ENCODE data around the gene ITGA11.

ITGA11 gene

DNA sequence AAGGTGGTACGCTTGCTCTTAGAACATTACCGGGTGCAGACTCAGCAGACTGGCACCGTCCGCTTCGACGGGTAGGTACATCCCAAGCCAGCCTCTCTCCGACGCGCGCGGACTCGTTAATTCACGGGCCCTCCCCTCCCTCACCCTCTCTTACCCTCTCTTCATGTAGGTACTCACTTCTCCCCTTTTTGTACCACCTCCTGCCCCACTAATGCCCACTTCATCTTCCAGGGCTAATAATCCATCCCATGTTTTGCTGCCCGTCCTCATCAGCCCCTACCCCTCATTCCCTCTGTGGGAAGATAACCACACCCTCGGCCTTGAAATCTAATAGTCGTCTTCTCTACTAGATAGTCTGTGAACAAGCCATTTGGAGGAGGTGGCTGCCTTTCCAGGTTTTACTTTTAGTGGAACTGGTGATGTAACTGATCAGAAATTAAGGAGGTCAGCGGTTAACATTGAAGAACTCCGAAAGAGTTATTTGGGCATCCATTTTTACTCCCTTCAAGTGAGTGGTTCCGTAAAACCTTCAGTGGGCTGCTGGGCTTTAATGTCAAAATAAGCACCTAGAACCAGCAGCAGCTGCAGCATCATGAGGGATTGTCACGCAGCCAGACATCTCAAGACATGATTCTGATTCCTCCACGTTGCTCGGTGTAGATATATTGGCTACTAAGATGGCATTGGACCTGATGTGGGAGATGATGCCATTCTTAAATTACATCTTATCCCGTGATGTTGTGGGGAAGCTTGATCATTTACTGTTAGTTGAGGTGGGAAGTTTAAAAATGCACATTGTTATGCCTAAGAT, 153.2 kb downstream of the ITGA11 start:
- DNase-seq (ENCODE audit: low read depth in 1 of 2, low spot score in 1 of 2), result no peak
- peak overlapping the region; percentile 97 for H3K27ac ChIP-seq (replicated peaks)
- H3K4me3 ChIP-seq (replicated peaks; ENCODE audit: insufficient read depth, low read length), result peak overlapping the region; percentile 97
- TF ChIP-seq GABPA (IDR thresholded peaks at IDR 0.05; ENCODE audit: low read depth) (no peak), CTCF (IDR thresholded peaks at IDR 0.05; ENCODE audit: insufficient read depth, low read length) (no peak), SPI1 (IDR thresholded peaks at IDR 0.05; ENCODE audit: borderline replicate concordance, low read depth) (no peak), POLR2AphosphoS5 (IDR thresholded peaks at IDR 0.05; ENCODE audit: low read depth) (no peak)
- TF ChIP-seq, protein P1, sequence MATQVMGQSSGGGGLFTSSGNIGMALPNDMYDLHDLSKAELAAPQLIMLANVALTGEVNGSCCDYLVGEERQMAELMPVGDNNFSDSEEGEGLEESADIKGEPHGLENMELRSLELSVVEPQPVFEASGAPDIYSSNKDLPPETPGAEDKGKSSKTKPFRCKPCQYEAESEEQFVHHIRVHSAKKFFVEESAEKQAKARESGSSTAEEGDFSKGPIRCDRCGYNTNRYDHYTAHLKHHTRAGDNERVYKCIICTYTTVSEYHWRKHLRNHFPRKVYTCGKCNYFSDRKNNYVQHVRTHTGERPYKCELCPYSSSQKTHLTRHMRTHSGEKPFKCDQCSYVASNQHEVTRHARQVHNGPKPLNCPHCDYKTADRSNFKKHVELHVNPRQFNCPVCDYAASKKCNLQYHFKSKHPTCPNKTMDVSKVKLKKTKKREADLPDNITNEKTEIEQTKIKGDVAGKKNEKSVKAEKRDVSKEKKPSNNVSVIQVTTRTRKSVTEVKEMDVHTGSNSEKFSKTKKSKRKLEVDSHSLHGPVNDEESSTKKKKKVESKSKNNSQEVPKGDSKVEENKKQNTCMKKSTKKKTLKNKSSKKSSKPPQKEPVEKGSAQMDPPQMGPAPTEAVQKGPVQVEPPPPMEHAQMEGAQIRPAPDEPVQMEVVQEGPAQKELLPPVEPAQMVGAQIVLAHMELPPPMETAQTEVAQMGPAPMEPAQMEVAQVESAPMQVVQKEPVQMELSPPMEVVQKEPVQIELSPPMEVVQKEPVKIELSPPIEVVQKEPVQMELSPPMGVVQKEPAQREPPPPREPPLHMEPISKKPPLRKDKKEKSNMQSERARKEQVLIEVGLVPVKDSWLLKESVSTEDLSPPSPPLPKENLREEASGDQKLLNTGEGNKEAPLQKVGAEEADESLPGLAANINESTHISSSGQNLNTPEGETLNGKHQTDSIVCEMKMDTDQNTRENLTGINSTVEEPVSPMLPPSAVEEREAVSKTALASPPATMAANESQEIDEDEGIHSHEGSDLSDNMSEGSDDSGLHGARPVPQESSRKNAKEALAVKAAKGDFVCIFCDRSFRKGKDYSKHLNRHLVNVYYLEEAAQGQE (IDR thresholded peaks at IDR 0.05; ENCODE audit: insufficient replicate concordance, low read depth), result no peak
- H3K27me3 ChIP-seq (ENCODE audit: insufficient read depth, poor library complexity, severe bottlenecking), result no peaks in the 10 kb centered on the region

GRCh38 chr15:68278345-68278594, 153.7 kb downstream of the ITGA11 start:
- no peak for DNase-seq (ENCODE audit: low read depth in 1 of 2, low spot score in 1 of 2)
- peak overlapping the region; percentile 97 for H3K4me3 ChIP-seq (replicated peaks; ENCODE audit: insufficient read depth, low read length)
- H3K27ac ChIP-seq (replicated peaks), result peak overlapping the region; percentile 97
- TF ChIP-seq POLR2AphosphoS5 (IDR thresholded peaks at IDR 0.05; ENCODE audit: low read depth), result no peak
- TF ChIP-seq, protein P1 (IDR thresholded peaks at IDR 0.05; ENCODE audit: insufficient replicate concordance, low read depth), result no peak
- TF ChIP-seq GABPA (IDR thresholded peaks at IDR 0.05; ENCODE audit: low read depth), result no peak
- no peak for TF ChIP-seq CTCF (IDR thresholded peaks at IDR 0.05; ENCODE audit: insufficient read depth, low read length)
- no peak for TF ChIP-seq SPI1 (IDR thresholded peaks at IDR 0.05; ENCODE audit: borderline replicate concordance, low read depth)
- no peaks in the 10 kb centered on the region for H3K27me3 ChIP-seq (ENCODE audit: insufficient read depth, poor library complexity, severe bottlenecking)

GRCh38 chr15:68277603-68278344, 154.2 kb downstream of the ITGA11 start, which contains the start of gene FEM1B:
FEM1B (plus strand) TSS chr15:68277745; CDS start chr15:68278418, 673 bp downstream.
- Histone ChIP-seq H3K4me3 (replicated peaks; ENCODE audit: insufficient read depth, low read length) (peak within 1 kb of the TSS; percentile 97), H3K27ac (replicated peaks) (peak within 1 kb of the TSS; percentile 97), H3K27me3 (ENCODE audit: insufficient read depth, poor library complexity, severe bottlenecking) (no peaks in the 10 kb centered on the region)
- TF ChIP-seq CTCF (IDR thresholded peaks at IDR 0.05; ENCODE audit: insufficient read depth, low read length), result no peak
- TF ChIP-seq POLR2AphosphoS5 (IDR thresholded peaks at IDR 0.05; ENCODE audit: low read depth), result peak; percentile 89
- TF ChIP-seq SPI1 (IDR thresholded peaks at IDR 0.05; ENCODE audit: borderline replicate concordance, low read depth), result peak; percentile 9; the same call in 1 of the 2 replicates
- peak; percentile 92 for TF ChIP-seq GABPA (IDR thresholded peaks at IDR 0.05; ENCODE audit: low read depth)
- peak; percentile 90 for DNase-seq (ENCODE audit: low read depth in 1 of 2, low spot score in 1 of 2)

All from HL-60 (cell line).